ENCODE measurements around the gene CPED1.

The CPED1 gene

GRCh38 chr7:120988591-120989256, at the start of gene CPED1:
Gene CPED1 (plus strand): TSS chr7:120988711. CDS start chr7:120989622, 911 bp downstream.
- DNase-seq, result peak; percentile 6

- DNase-seq, result no peak
Observed at GRCh38 chr7:120939345-120939744, 49.2 kb upstream of the CPED1 start.

- DNase-seq, result no peak
Observed at GRCh38 chr7:120941064-120941463, 47.4 kb upstream of the CPED1 start.

GRCh38 chr7:120941856-120942255, 46.7 kb upstream of the CPED1 start:
- no peak for DNase-seq

GRCh38 chr7:120942861-120943260, 45.6 kb upstream of the CPED1 start:
- no peak for DNase-seq

- DNase-seq, result no peak
Observed at GRCh38 chr7:120944826-120945562, 43.5 kb upstream of the CPED1 start.

DNA sequence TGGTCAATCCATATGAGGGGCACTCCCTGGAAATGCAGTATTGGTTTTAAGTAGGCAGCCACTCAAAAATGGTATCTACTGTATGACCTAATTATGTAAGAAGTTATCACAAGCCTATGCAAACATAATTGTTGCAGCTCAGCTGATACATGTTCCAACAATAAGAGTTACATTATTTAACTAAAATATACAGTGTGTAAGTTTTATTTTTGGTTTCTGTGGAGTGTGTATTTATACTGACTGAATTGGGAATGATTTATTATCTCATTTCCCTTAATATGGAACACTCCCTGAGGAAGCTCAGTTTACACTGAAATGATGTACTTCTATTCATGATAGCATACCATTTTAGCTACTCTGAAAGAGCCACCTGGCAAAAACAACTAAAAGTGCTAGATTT, 40.5 kb upstream of the CPED1 start:
- no peak for DNase-seq

DNA sequence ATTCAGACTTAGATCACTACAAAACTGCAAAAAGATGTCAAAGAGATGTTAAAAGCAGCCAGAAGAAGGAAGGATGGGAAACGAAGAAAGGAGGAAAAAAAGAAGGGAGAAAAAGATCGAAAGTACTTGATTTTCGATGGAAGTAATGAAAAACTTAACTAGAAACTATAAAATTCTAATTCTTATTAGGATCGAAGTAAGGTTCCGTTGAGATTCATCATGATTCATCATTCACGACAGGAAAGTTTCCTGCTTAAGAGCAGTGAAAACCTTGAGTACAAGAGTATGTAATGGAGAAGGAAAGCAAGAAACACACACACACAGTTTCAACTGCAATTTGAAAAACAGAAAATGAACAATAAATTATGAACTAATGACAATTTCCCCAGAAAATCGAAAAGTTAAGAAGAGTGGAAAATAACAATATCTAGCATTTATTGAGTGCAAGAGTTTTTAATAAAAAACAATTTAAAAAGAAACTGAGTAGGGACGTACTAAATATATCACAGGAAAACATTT, 39.1 kb upstream of the CPED1 start:
- DNase-seq, result no peak

GRCh38 chr7:120949998-120950538, 38.4 kb upstream of the CPED1 start:
- DNase-seq, result no peak

DNA sequence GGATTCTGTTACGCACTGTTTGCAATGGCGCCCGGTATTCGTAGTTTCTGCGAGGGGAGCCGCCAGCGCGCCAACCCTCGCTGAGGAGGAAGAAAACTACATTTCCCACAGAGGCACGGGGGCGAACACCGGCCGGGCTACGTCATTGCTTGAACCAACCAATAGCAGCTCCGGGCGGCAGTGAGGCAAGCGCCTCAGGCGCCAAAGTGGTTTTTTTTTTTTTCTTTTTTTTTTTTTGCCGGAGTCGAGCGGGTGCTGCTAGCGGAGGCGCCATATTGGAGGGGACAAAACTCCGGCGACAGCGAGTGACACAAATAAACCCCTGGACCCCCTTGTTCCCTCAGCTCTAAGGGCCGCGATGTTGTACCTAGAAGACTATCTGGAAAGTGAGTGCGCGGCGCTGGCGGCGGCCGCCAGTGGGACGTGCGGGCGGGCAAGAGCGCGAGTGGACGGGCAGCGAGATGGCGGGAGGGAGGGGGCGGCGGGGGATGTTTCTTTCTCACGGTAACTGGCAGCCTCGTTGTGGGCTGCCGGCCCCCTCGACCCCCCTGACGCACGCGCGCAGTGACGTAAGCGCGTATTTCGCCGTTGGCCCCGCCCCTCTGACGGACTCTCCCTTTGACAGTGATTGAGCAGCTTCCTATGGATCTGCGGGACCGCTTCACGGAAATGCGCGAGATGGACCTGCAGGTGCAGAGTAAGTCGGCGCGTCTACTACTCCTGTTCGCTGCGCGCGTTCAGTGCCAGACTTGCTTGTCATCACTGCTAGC, 37.8 kb upstream of the CPED1 start, which contains the start of gene ING3:
Gene ING3, plus strand, starts transcription at position 239 of the 770 bp plus-strand sequence. Its CDS starts 120 bp downstream, at position 359.
- DNase-seq, result peak; percentile 97

DNA sequence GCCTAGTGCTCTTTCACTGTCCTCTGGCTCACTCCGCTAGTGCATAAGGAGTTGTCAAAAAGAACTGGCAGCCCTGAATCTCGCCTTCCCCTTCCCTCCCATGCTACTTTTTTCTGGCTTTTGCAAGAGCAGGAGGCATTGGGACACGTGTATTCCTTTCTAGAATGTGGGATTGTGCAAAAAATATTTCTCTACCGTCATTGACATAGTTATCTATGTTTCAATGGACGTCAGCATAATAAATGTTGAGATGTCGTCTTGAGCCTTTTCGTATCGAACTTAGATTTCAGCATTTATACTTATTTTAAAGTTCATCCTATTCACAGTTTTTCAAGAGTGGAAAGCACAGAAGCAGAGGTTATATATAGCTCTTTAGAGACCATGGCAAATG, 37.2 kb upstream of the CPED1 start:
- DNase-seq, result no peak

- DNase-seq, result no peak
Observed at GRCh38 chr7:120951826-120952225, 36.7 kb upstream of the CPED1 start.

DNA sequence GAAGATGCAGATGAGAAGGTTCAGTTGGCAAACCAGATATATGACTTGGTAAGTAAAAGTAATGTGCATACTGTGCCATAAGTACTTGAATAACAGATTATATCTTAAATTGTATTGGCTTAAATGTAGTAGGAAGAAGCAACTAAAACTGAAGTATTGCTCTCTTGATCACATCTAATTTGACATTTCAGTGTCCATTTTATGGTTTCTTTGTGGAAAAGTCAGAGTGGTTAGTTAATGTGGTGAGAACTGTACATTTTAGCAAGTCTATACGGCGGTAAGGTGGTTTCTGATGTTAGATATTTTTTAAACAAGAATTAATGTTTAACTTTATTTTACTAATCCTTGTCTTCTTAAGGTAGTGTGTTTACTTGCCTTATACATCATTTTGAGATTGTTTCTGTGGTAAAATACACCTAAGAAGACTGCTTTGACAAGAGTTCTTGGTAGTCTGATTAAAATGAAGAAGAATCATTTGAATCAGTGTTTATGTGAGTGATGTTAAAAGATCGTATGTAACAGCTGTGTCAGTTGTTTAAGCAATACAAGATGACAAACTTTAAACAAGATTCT, 32.8 kb upstream of the CPED1 start:
- DNase-seq, result no peak

- no peak for DNase-seq
Observed at GRCh38 chr7:120959929-120960484, 28.5 kb upstream of the CPED1 start.

GRCh38 chr7:120960714-120961113, 27.8 kb upstream of the CPED1 start:
- DNase-seq, result no peak

DNA sequence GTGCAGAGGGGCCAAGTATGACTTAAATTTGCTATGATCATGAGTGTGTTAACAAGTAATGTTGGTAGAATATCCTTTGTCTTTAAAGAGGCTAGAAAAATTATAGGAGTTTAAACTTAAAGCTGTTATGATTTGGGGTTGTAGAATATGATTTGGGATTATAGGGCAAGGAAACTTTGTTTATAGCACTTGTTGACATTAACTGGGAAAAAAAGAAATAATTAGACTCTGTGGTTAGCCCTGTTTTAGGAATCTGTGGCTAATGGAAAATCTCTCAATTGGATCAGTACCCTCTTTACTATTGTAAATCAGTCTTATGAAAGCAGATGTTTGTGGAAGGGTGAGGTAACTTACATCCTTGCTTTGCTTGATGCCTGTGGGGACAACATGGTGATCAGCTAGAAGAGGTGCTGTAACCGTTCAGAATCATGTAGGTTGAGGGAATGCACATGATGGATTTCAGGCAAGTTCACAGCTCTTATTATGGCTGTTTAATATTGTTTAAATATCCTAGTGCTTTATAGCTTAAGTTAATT, 26.8 kb upstream of the CPED1 start:
- DNase-seq, result no peak

GRCh38 chr7:120964088-120964487, 24.4 kb upstream of the CPED1 start:
- DNase-seq, result no peak

DNA sequence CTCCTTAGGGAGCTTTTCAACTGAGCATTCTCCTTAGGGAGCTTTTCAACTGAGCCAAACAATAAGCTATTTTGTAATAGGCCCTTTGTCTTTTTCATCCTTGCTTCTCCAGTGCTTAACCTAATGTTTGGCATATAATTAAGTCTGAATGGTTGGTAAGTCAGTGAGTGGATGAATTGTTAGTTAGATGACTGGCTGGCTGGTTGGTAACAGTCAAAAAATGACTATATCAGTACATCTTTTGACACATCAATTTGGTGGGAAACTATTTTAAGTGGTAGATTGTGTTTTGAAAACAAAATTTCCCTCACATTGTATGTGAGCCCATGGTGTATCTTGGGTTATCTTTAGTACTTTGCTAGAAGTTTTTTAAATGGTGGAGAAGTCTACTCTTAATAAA, 21.6 kb upstream of the CPED1 start:
- no peak for DNase-seq

DNA sequence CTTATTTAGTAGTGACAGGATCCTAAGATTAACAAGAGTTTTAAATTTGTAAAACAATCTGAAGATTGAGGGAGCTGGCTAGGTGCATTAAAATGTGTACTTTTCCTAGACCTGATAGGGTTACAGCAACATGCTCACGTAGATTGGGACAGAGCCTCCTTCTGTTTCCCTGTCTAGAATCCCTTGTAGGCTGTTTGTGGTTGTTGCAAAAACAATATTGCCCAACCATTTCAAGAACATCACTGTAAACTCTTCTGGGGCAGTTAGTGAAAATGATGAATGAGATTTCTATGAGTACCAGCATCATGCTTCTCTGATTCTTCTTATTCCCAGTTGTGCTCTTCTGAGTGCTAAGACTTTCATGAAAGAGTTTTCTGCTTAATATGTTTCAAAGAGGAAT, 14.7 kb upstream of the CPED1 start:
- DNase-seq, result no peak

DNA sequence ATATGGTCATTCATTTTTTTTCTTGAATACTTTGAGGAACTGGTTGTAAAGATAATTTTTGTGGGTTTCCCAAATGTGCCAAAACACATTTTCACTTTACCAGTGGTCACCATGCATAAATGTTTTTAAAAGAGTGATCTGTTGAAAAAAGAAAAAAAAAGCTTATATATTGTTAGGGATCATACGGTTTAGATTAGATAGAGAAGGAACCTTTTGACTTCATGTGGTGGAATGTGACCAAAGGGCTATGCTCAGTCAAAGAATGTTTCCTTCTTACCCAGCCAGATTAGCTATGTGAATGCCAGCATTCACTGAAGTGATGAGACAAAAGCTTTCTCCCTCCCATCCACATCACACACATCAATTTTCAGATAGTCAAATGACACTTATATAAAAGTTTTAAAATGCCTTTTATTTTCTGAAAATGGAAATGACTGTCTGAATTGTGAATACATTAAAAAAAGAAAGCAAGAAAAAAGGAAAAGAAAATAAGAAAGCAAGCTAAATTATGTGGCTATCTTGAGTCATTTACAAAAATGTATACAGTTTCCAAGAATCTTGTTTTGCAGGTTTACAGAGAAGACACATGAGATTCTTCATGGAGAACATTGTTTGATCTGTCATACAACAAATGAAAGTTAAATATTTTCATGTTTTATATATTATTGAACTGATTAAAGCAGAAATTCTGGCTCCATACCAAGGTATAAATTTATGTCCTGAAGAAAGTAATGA, 8.6 kb upstream of the CPED1 start:
- DNase-seq, result no peak

GRCh38 chr7:120981117-120981516, 7.4 kb upstream of the CPED1 start:
- DNase-seq, result no peak
